ENCODE results near the gene CHAT. TPM values are rescaled to one million over a fixed set of nuclear protein-coding genes. Genes with fewer than 3 reads are reported as not detected.

CHAT gene
- total RNA-seq, 1 donor: not detected

DNA sequence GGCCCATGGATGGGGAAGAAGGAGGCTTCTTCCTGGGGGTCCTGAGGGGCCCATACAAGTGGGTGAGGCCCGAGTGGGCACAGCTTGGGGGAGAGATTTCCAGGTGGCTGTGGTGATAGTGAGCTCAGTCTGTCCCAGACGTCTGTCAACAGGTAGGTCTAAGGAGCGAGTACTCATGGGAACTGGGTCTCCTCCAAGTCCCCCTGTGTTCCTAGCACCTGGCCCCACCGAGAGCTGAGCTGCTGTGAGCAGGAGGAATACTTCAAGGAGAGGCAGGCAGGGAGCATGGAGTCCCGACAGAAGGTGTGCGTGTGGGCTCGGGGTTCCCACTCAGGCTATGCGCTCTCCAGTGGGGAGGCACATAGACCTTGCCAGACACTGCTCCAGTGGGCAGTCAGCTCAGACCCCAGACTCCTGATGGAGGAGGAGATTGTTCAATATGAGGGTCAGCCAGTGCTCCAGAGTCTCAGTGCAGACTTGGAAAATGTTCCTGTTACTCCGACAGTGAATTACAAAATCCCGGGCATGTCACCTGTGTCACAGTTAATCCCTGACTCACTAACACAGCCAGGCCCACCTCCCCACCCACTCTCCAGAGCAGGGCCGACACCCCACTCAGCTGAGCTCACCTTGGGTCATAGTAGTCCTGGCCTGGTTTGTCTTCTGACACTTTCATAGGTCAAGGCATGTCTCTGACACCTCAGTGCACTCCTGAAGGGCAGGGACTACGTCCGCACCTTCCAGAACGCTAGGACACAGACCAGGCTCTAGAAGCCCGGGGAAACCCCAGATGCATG, 37.4 kb downstream of the CHAT start:
- no peaks in the 10 kb centered on the region for H3K36me3 ChIP-seq (ENCODE audit: insufficient read depth, low read length)
- no peaks in the 10 kb centered on the region for H4K20me1 ChIP-seq (ENCODE audit: insufficient read depth, low read length)
- no peak overlapping the region for H3K4me3 ChIP-seq (ENCODE audit: insufficient read depth, low read length)
- no peak overlapping the region for H3K4me2 ChIP-seq (ENCODE audit: insufficient read depth, low read length)
- no peak overlapping the region for H3K27ac ChIP-seq (ENCODE audit: low read depth, low read length)
- peaks cover 24% of the 10 kb centered on the region for H3K27me3 ChIP-seq (ENCODE audit: insufficient read depth, low read length)
- no peak overlapping the region for H2AFZ ChIP-seq (ENCODE audit: low read length)
- TF ChIP-seq, protein P1, sequence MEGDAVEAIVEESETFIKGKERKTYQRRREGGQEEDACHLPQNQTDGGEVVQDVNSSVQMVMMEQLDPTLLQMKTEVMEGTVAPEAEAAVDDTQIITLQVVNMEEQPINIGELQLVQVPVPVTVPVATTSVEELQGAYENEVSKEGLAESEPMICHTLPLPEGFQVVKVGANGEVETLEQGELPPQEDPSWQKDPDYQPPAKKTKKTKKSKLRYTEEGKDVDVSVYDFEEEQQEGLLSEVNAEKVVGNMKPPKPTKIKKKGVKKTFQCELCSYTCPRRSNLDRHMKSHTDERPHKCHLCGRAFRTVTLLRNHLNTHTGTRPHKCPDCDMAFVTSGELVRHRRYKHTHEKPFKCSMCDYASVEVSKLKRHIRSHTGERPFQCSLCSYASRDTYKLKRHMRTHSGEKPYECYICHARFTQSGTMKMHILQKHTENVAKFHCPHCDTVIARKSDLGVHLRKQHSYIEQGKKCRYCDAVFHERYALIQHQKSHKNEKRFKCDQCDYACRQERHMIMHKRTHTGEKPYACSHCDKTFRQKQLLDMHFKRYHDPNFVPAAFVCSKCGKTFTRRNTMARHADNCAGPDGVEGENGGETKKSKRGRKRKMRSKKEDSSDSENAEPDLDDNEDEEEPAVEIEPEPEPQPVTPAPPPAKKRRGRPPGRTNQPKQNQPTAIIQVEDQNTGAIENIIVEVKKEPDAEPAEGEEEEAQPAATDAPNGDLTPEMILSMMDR (IDR thresholded peaks at IDR 0.05; ENCODE audit: extremely low read depth, low read depth, low read length): no peak
- no peaks in the 10 kb centered on the region for H3K4me1 ChIP-seq (ENCODE audit: insufficient read depth, low read length)
- H3K9me3 ChIP-seq (ENCODE audit: low read depth, low read length): no peaks in the 10 kb centered on the region
- no peaks in the 10 kb centered on the region for H3K79me2 ChIP-seq (ENCODE audit: insufficient read depth, low read length)
- no peak for DNase-seq (ENCODE audit: insufficient read length, low spot score, missing footprints)

DNA sequence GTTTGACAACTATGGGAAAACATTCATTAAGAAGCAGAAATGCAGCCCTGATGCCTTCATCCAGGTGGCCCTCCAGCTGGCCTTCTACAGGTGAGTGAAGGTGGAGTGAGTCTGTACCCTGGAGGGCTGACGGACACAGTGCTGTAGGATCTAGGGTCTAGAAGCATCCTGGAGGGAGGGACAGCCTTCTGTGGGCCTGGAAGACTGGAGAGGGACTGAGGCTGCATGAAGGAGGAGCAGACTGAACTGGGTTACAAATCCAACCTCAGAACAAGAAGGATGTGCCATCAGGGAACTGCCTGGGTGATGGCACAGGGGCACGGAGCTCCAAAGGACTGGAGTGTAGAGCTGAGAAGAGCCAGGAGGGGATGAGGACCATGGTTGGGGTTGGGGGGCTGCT, 38.1 kb downstream of the CHAT start:
- TF ChIP-seq, protein P1 (IDR thresholded peaks at IDR 0.05; ENCODE audit: extremely low read depth, low read depth, low read length): no peak

DNA sequence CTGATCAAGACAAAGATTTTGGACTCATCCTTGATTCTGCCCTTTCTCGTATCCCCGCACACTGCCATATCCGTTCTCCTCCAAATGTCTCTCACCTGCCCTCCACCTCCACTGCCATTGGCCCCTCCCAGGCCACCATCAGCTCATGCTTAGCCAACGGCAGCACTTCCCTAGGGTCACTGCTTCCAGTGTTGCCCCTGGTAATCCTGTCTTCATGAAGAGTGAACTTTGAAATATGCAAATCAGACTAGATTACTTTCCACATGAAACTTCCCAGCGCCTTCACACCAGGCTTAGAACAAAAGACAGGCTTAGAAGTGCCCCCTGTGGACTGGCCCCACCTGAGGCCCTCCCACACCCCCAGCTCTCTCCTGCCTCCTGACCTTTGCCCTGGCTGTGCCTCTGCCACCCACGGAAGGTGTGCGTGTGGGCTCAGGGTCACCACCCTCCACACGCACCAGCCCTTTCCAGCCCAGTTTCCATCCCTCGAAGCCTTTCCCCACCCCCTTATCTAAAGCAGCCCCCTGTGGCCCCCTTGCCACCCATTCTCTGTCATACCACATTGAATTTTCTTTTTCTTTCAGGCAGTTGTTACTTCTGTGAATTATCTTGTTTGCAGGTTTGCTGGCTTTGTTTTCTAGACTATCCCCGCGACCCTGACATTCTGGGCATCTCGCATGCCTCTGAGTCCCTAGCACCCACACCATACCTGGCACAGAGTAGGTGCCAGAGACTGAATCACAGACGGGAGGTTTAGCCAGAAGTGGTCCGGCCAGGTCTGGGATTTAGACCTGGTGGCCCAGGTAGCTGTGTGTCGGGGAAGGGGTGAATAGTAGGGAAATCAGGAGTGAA, 38.8 kb downstream of the CHAT start:
- TF ChIP-seq, protein P1 (IDR thresholded peaks at IDR 0.05; ENCODE audit: extremely low read depth, low read depth, low read length): no peak
- Histone ChIP-seq H2AFZ (ENCODE audit: low read length) (no peak overlapping the region), H3K4me1 (ENCODE audit: insufficient read depth, low read length) (no peaks in the 10 kb centered on the region), H3K36me3 (ENCODE audit: insufficient read depth, low read length) (no peaks in the 10 kb centered on the region), H3K9me3 (ENCODE audit: low read depth, low read length) (no peaks in the 10 kb centered on the region), H3K27ac (ENCODE audit: low read depth, low read length) (no peak overlapping the region), H3K4me2 (ENCODE audit: insufficient read depth, low read length) (no peak overlapping the region), H3K27me3 (ENCODE audit: insufficient read depth, low read length) (peaks cover 24% of the 10 kb centered on the region), H3K4me3 (ENCODE audit: insufficient read depth, low read length) (no peak overlapping the region), H3K79me2 (ENCODE audit: insufficient read depth, low read length) (no peaks in the 10 kb centered on the region), H4K20me1 (ENCODE audit: insufficient read depth, low read length) (no peaks in the 10 kb centered on the region)
- no peak for DNase-seq (ENCODE audit: insufficient read length, low spot score, missing footprints)

More for the DNA sequence above, 38.1 kb downstream of the CHAT start:
- no peaks in the 10 kb centered on the region for H3K36me3 ChIP-seq (ENCODE audit: insufficient read depth, low read length)
- H3K79me2 ChIP-seq (ENCODE audit: insufficient read depth, low read length): no peaks in the 10 kb centered on the region
- H3K27me3 ChIP-seq (ENCODE audit: insufficient read depth, low read length): peaks cover 24% of the 10 kb centered on the region
- no peak overlapping the region for H3K4me3 ChIP-seq (ENCODE audit: insufficient read depth, low read length)
- no peak overlapping the region for H3K4me2 ChIP-seq (ENCODE audit: insufficient read depth, low read length)
- H3K4me1 ChIP-seq (ENCODE audit: insufficient read depth, low read length): no peaks in the 10 kb centered on the region
- no peak for DNase-seq (ENCODE audit: insufficient read length, low spot score, missing footprints)
- H2AFZ ChIP-seq (ENCODE audit: low read length): no peak overlapping the region
- H4K20me1 ChIP-seq (ENCODE audit: insufficient read depth, low read length): no peaks in the 10 kb centered on the region
- H3K27ac ChIP-seq (ENCODE audit: low read depth, low read length): no peak overlapping the region
- no peaks in the 10 kb centered on the region for H3K9me3 ChIP-seq (ENCODE audit: low read depth, low read length)
